OCI-LY7 (cell line): ENCODE measurements around the gene PARL. TPM values are rescaled to one million over a fixed set of nuclear protein-coding genes. Genes with fewer than 3 reads are reported as not detected.

Experiments used
- BruUV-seq: library from RNA; stranded (reverse); fragments of 400-500 nt; replicated peaks from 2 replicates; lab custom pipeline; 2021; lab: Mats Ljungman, UMichigan
- CTCF ChIA-PET: fragments of 300-600 bp; sonication (Branson Sonifier 250); formaldehyde crosslinking; loops from one replicate; lab custom pipeline; 2022; ENCODE audit warnings: antibody characterized with exemption; ENCODE audit not compliant: unreplicated experiment; lab: Charles Lee
- POLR2A ChIA-PET: fragments of 300-600 bp; sonication (Branson Sonifier 250); formaldehyde crosslinking; loops from one replicate; lab custom pipeline; 2022; ENCODE audit warnings: antibody characterized with exemption; lab: Charles Lee
- DNase-seq: peaks from one replicate; pipeline ENCODE4 v3.0.0-alpha.2; 2015; ENCODE audit warnings: low spot score
- H2AFZ ChIP-seq: fragments of 200-600 bp; sonication (generic), shearing (Covaris generic); 2 replicates; pipeline ENCODE4 v1.6.1; 2014; ENCODE audit warnings: mild to moderate bottlenecking, antibody characterized with exemption, low read length, moderate library complexity
- H3K27ac ChIP-seq: fragments of 200-600 bp; sonication (generic); 2 replicates; pipeline ENCODE4 v1.5.1; 2014; ENCODE audit warnings: mixed run types, low read depth, mild to moderate bottlenecking, moderate library complexity, low read length, inconsistent platforms; ENCODE audit not compliant: poor library complexity, severe bottlenecking
- H3K36me3 ChIP-seq: fragments of 200-600 bp; sonication (generic); 2 replicates; pipeline ENCODE4 v1.6.1; 2014; ENCODE audit warnings: mild to moderate bottlenecking, antibody characterized with exemption, low read length, moderate library complexity, mixed read lengths; ENCODE audit not compliant: insufficient read depth
- H3K4me1 ChIP-seq: fragments of 200-600 bp; sonication (generic); 2 replicates; pipeline ENCODE4 v1.5.1; 2014; ENCODE audit warnings: mild to moderate bottlenecking, low read length; ENCODE audit not compliant: insufficient read depth, poor library complexity, severe bottlenecking
- H3K4me2 ChIP-seq: fragments of 200-600 bp; sonication (generic); 2 replicates; pipeline ENCODE4 v1.6.1; 2014; ENCODE audit warnings: mild to moderate bottlenecking, low read length
- H3K4me3 ChIP-seq: fragments of 200-600 bp; sonication (generic); 2 replicates; pipeline ENCODE4 v1.5.1; 2014; ENCODE audit warnings: mild to moderate bottlenecking, low read depth, low read length; ENCODE audit not compliant: poor library complexity, severe bottlenecking
- H3K79me2 ChIP-seq: fragments of 200-600 bp; sonication (generic); 2 replicates; pipeline ENCODE4 v1.6.1; 2016; ENCODE audit warnings: low read depth, mild to moderate bottlenecking, low read length, moderate library complexity, mixed read lengths; ENCODE audit not compliant: insufficient read depth
- H3K9me2 ChIP-seq: fragments of 200-600 bp; sonication (generic); 2 replicates; pipeline ENCODE4 v1.6.1; 2016; ENCODE audit warnings: mild to moderate bottlenecking, low read length, mixed read lengths; ENCODE audit not compliant: insufficient read depth
- H3K9me3 ChIP-seq: fragments of 200-600 bp; sonication (generic); 2 replicates; pipeline ENCODE4 v1.6.1; 2014; ENCODE audit warnings: mild to moderate bottlenecking, mixed run types, low read length, mixed read lengths
- H4K20me1 ChIP-seq: fragments of 200-600 bp; sonication (generic); 2 replicates; pipeline ENCODE4 v1.6.1; 2014; ENCODE audit warnings: mild to moderate bottlenecking, antibody characterized with exemption, low read length, moderate library complexity, mixed read lengths; ENCODE audit not compliant: insufficient read depth
- CTCF ChIP-seq: fragments of 200-600 bp; sonication (generic); conservative IDR thresholded peaks from 2 replicates; pipeline ENCODE4 v1.5.1; 2014; ENCODE audit warnings: mild to moderate bottlenecking, antibody characterized with exemption, low read length, moderate library complexity, mixed read lengths
- EZH2phosphoT487 ChIP-seq: fragments of 200-600 bp; sonication (generic); IDR thresholded peaks from 2 replicates; pipeline ENCODE4 v1.6.1; 2018; ENCODE audit warnings: low read depth, borderline replicate concordance, mild to moderate bottlenecking, mixed run types, antibody characterized with exemption, low read length, moderate library complexity, mixed read lengths
- intact Hi-C: fragments of 100-400 bp; cut with micrococcal nuclease; formaldehyde crosslinking; loops from one replicate; pipeline ENCODE4 v1.10.0; 2022; ENCODE audit not compliant: unreplicated experiment
- total RNA-seq, 2 experiments: library from RNA; depleted of rRNA in 1 of 2; stranded (reverse); fragments of >200 nt in 1 of 2; shearing (Covaris generic) in 1 of 2; gene quantifications; 2 replicates each; pipeline ENCODE4 v1.2.3, GENCODE V29; 2014 to 2022

Gene PARL
- total RNA-seq, 2 experiments from 2014 or later, result 43.5 to 69.3 TPM

GRCh38 chr3:183883291-183884096 is 1.2 kb downstream of the PARL start:
- BruUV-seq, result TSS peak; percentile 74
- POLR2A ChIA-PET, result interaction anchor here (0.6 to 2.2 kb wide), 14 partner anchors 8 to 416 kb away, joined by 3 to 14 read pairs (median 3); no protein-coding TSS in a partner anchor
- no peak for TF ChIP-seq EZH2phosphoT487
- no peak for TF ChIP-seq CTCF
- Histone ChIP-seq H2AFZ (peak overlapping the region; percentile 85; the same call in 1 of the 2 replicates), H3K9me3 (no peaks in the 10 kb centered on the region), H4K20me1 (0 out of 2 replicates have a peak, but pooled peaks cover 8% of the 10 kb centered on the region), H3K4me3 (peak overlapping the region; percentile 76), H3K79me2 (peaks cover 48% of the 10 kb centered on the region), H3K9me2 (no peaks in the 10 kb centered on the region), H3K4me2 (peak overlapping the region; percentile 96), H3K27ac (peak overlapping the region; percentile 47), H3K36me3 (peaks cover 20% of the 10 kb centered on the region; the same call in 1 of the 2 replicates), H3K4me1 (peaks cover 19% of the 10 kb centered on the region)
- DNase-seq, result no peak
- CTCF ChIA-PET, result interaction anchor here (1.3 to 1.4 kb wide), 2 partner anchors 9 to 57 kb away, joined by 4 read pairs; no protein-coding TSS in a partner anchor
- intact Hi-C loops, result loop anchor here (1.0 to 10.0 kb wide), 4 partner anchors 58 to 759 kb away; partner anchors contain the start of genes KLHL6 and MAP6D1

DNA sequence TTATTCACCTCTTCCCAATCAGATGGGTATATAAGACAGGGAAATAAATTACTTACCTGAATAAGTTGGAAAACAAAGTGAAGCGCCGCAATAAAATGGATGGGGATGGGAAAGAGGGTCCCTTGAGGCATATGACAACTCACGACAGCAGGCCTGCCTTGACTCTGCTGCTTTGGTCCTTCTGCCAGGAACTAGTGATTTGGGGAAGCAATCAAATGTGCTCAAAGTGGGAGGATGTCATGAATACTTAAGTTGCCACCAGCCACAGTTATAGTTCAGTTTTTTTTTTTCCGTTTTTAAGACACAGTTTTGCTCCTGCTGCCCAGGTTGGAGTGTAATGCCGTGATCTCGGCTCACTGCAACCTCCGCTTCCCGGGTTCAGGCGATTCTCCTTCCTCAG is 4.6 kb downstream of the PARL start:
- Histone ChIP-seq H3K9me2 (no peaks in the 10 kb centered on the region), H3K4me3 (no peak overlapping the region), H3K9me3 (no peaks in the 10 kb centered on the region), H3K27ac (no peak overlapping the region), H3K4me2 (no peak overlapping the region), H3K36me3 (peaks cover 46% of the 10 kb centered on the region; the same call in 1 of the 2 replicates), H2AFZ (no peak overlapping the region), H3K79me2 (peaks cover 69% of the 10 kb centered on the region), H3K4me1 (peaks cover 18% of the 10 kb centered on the region), H4K20me1 (peaks cover 9% of the 10 kb centered on the region; the same call in 1 of the 2 replicates)
- ChIA-PET CTCF (no interaction called here), POLR2A (no interaction called here)
- intact Hi-C loops, result loop anchor here (10.0 kb wide), 2 partner anchors 325 to 755 kb away; partner anchors contain the start of gene KLHL6
- no TSS peak for BruUV-seq
- TF ChIP-seq CTCF (no peak), EZH2phosphoT487 (no peak)
- no peak for DNase-seq
